T1000 (cell line): ENCODE measurements around the gene FNIP1.
"Not testable (repeated sequence)": the region's sequence is repeated elsewhere in the genome, so short reads cannot be mapped to it uniquely, and the experiment has no call there.

Experiments used
- DNase-seq: peaks from one replicate; lab custom pipeline; 2025; ENCODE audit warnings: mixed read lengths; lab: John Stamatoyannopoulos, UW

Gene FNIP1

GRCh38 chr5:131786900-131787692, 9.7 kb downstream of the FNIP1 start:
- no peak for DNase-seq

GRCh38 chr5:131786036-131786435, 10.8 kb downstream of the FNIP1 start:
- DNase-seq: no peak

- no peak for DNase-seq
Measured at GRCh38 chr5:131783874-131784273, 12.9 kb downstream of the FNIP1 start.

GRCh38 chr5:131783357-131783756, 13.5 kb downstream of the FNIP1 start:
- DNase-seq: no peak

- no peak for DNase-seq
Measured at GRCh38 chr5:131782717-131783116, 14.1 kb downstream of the FNIP1 start.

- not testable (repeated sequence) for DNase-seq
Measured at GRCh38 chr5:131778141-131778540, 18.7 kb downstream of the FNIP1 start.

GRCh38 chr5:131776450-131776849, 20.4 kb downstream of the FNIP1 start:
- DNase-seq: no peak

GRCh38 chr5:131774652-131775367, 22.0 kb downstream of the FNIP1 start:
- DNase-seq: no peak

GRCh38 chr5:131773805-131774204, 23.0 kb downstream of the FNIP1 start:
- no peak for DNase-seq

- DNase-seq: no peak
Measured at GRCh38 chr5:131771692-131772091, 25.1 kb downstream of the FNIP1 start.

- DNase-seq: no peak
Measured at GRCh38 chr5:131769961-131770360, 26.9 kb downstream of the FNIP1 start.

GRCh38 chr5:131769336-131769735, 27.5 kb downstream of the FNIP1 start:
- DNase-seq: no peak

GRCh38 chr5:131767891-131768290, 28.9 kb downstream of the FNIP1 start:
- DNase-seq: no peak

GRCh38 chr5:131766689-131767088, 30.1 kb downstream of the FNIP1 start:
- no peak for DNase-seq

GRCh38 chr5:131765261-131765660, 31.6 kb downstream of the FNIP1 start:
- DNase-seq: no peak

GRCh38 chr5:131763968-131764367, 32.8 kb downstream of the FNIP1 start:
- DNase-seq: no peak

GRCh38 chr5:131760793-131761192, 36.0 kb downstream of the FNIP1 start:
- DNase-seq: no peak

- no peak for DNase-seq
Measured at GRCh38 chr5:131759704-131760103, 37.1 kb downstream of the FNIP1 start.

- DNase-seq: no peak
Measured at GRCh38 chr5:131758520-131758900, 38.3 kb downstream of the FNIP1 start.

GRCh38 chr5:131757830-131758519, 38.8 kb downstream of the FNIP1 start:
- DNase-seq: no peak

- no peak for DNase-seq
Measured at GRCh38 chr5:131756942-131757341, 39.9 kb downstream of the FNIP1 start.

GRCh38 chr5:131754363-131754762, 42.5 kb downstream of the FNIP1 start:
- no peak for DNase-seq

- DNase-seq: no peak
Measured at GRCh38 chr5:131751506-131751905, 45.3 kb downstream of the FNIP1 start.
